ENCODE data around the gene FUZ.
A peak's percentile ranks its signal among the peaks of the same experiment; 100 is the strongest.

Gene FUZ

GRCh38 chr19:49817964-49818648, 5.0 kb upstream of the FUZ start, which contains the start of gene MED25:
TSS of gene MED25 (plus strand) at chr19:49818289. CDS start at chr19:49818342, 53 bp downstream.
- H3K27ac ChIP-seq, result peak within 1 kb of the TSS; percentile 92
- TF ChIP-seq CTCF (conservative IDR thresholded peaks at IDR 0.05) (no peak), ZFX (IDR thresholded peaks at IDR 0.05) (peak; percentile 71; the same call in 1 of the 2 replicates)

GRCh38 chr19:49816590-49816989, 3.5 kb upstream of the FUZ start:
- no peak for TF ChIP-seq CTCF (conservative IDR thresholded peaks at IDR 0.05)
- no peak for TF ChIP-seq ZFX (IDR thresholded peaks at IDR 0.05)
- H3K27ac ChIP-seq, result no peak overlapping the region

GRCh38 chr19:49814010-49814409, 918 bp upstream of the FUZ start:
- TF ChIP-seq ZFX (IDR thresholded peaks at IDR 0.05) (no peak), CTCF (conservative IDR thresholded peaks at IDR 0.05) (no peak)
- H3K27ac ChIP-seq, result no peak overlapping the region

- TF ChIP-seq CTCF (conservative IDR thresholded peaks at IDR 0.05), result no peak
- TF ChIP-seq ZFX (IDR thresholded peaks at IDR 0.05), result no peak
Measured at GRCh38 chr19:49812452-49812996, 568 bp downstream of the FUZ start.

GRCh38 chr19:49811328-49811727, 1.8 kb downstream of the FUZ start:
- TF ChIP-seq CTCF (conservative IDR thresholded peaks at IDR 0.05) (no peak), ZFX (IDR thresholded peaks at IDR 0.05) (no peak)
- no peak overlapping the region for H3K27ac ChIP-seq

More at GRCh38 chr19:49812452-49812996, 568 bp downstream of the FUZ start:
- peak overlapping the region; percentile 7; the same call in 1 of the 2 replicates for H3K27ac ChIP-seq

- no peak overlapping the region for H3K27ac ChIP-seq
- TF ChIP-seq ZFX (IDR thresholded peaks at IDR 0.05) (no peak), CTCF (conservative IDR thresholded peaks at IDR 0.05) (no peak)
Measured at GRCh38 chr19:49809941-49810389, 3.1 kb downstream of the FUZ start.

- TF ChIP-seq CTCF (conservative IDR thresholded peaks at IDR 0.05), result no peak
- no peak for TF ChIP-seq ZFX (IDR thresholded peaks at IDR 0.05)
- H3K27ac ChIP-seq, result no peak overlapping the region
Measured at GRCh38 chr19:49809160-49809940, 3.7 kb downstream of the FUZ start.

Data from C4-2B (cell line).